Left lung (tissue), 10 donors: ENCODE measurements around the gene EXOC4. TPM values are rescaled to one million over a fixed set of nuclear protein-coding genes. Genes with fewer than 3 reads are reported as not detected.

Experiments used
- ATAC-seq: fragments of 200-7000 bp; cut with Tn5 transposase; one replicate; pipeline ENCODE4 v1.9.1; 2020; ENCODE audit warnings: moderate library complexity
- DNase-seq, 4 donors: peaks; one replicate each; pipeline ENCODE4 v3.0.0-alpha.2; 2013 to 2020
- H3K27ac ChIP-seq, 2 donors: fragments of 200-600 bp; sonication (generic) in 1 of 2; one replicate each; pipeline versions ENCODE4 v1.5.0 to v1.8.0; 2020 to 2021
- H3K27me3 ChIP-seq, 2 donors: fragments of 200-600 bp; sonication (generic) in 1 of 2; one replicate each; pipeline versions ENCODE4 v1.5.0 to v1.8.0; 2020 to 2021
- H3K36me3 ChIP-seq, 2 donors: fragments of 200-600 bp; sonication (generic) in 1 of 2; one replicate each; pipeline versions ENCODE4 v1.5.0 to v1.8.0; 2020 to 2021
- H3K4me1 ChIP-seq, 2 donors: fragments of 200-600 bp; one replicate each; pipeline ENCODE4 v1.8.0; 2021
- H3K4me3 ChIP-seq, 2 donors: fragments of 200-600 bp; sonication (generic) in 1 of 2; one replicate each; pipeline versions ENCODE4 v1.5.0 to v1.8.0; 2020 to 2021; ENCODE audit warnings: mild to moderate bottlenecking in 1 of 2
- H3K9me3 ChIP-seq, 2 donors: fragments of 200-600 bp; sonication (generic) in 1 of 2; one replicate each; pipeline versions ENCODE4 v1.5.0 to v1.8.0; 2020 to 2021
- intact Hi-C, 2 donors: fragments of 100-400 bp; cut with DNase I; formaldehyde crosslinking; loops; one replicate each; pipeline versions ENCODE4 v1.11.2 to v1.14.2; 2022
- polyA plus RNA-seq, 6 donors: library from polyadenylated mRNA; unstranded; fragments of 120-200 nt; gene quantifications; one replicate each; pipeline ENCODE4 v1.2.1, GENCODE V29; 2013; ENCODE audit not compliant: insufficient read length in 6 of 6
- total RNA-seq, 2 donors: library from RNA; stranded (reverse); fragmentation: NEBNext Ultra II Directional; extraction: Animal tissue kit (Norgen Biotek cat#: 25700); gene quantifications; one replicate each; pipeline ENCODE4 v1.2.1, GENCODE V29; 2021
- TF ChIP-seq, protein P1 (sequence below), 2 donors: fragments of 200-600 bp; sonication (generic) in 1 of 2; IDR thresholded peaks; one replicate each; pipeline versions ENCODE4 v1.5.0 to v1.8.0; 2021; ENCODE audit warnings: antibody characterized with exemption in 2 of 2
- donor health status: DM: no; HTN: yes; CAD: no.
- donor health status: DM: no; HTN: no; CAD: no.

Gene EXOC4
- total and polyA plus RNA-seq, 8 donors = 52.5 to 79.4 (median 65.9) TPM

DNA sequence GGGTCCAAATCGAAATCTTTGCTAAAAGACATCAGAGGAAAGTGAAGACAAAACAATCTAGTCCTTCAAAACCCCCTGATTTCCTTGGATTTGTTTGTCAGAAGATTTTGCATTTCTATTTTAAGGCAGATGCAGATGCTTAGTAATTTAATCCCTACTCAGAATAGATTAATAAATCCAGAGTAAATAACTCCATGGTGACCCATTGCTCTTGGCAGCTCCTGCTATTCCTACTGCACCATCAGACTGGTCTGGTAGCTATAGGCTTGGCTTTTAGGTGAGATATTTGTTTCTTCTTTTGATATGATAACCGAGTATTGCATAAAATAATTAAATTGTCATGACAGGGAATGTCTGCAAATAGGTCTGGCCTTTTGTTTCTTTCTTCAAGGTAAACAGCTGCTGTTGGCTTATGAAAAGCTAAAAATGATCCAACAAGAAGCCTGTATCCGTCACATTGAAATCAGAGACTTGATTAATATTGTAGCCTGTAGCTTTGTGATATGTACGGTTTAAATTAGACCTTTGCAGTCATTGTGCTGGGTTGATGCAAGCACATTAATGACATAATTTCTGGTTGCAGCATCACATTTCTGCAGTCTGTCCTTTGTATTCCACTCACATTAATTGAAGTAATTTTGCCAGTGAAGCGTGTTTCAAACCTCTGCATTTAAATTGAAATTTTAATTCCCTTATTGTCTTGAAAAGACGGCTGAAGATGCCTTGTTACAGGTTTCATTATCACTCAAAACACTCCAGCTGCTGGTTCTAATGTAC lies 40.7 kb downstream of the EXOC4 start:
- peaks cover 0 to 3% of the 10 kb centered on the region in 2 donors for H3K4me1 ChIP-seq
- peaks cover 0 to 22% of the 10 kb centered on the region in 2 donors for H3K36me3 ChIP-seq
- no peak for DNase-seq
- TF ChIP-seq, protein P1, sequence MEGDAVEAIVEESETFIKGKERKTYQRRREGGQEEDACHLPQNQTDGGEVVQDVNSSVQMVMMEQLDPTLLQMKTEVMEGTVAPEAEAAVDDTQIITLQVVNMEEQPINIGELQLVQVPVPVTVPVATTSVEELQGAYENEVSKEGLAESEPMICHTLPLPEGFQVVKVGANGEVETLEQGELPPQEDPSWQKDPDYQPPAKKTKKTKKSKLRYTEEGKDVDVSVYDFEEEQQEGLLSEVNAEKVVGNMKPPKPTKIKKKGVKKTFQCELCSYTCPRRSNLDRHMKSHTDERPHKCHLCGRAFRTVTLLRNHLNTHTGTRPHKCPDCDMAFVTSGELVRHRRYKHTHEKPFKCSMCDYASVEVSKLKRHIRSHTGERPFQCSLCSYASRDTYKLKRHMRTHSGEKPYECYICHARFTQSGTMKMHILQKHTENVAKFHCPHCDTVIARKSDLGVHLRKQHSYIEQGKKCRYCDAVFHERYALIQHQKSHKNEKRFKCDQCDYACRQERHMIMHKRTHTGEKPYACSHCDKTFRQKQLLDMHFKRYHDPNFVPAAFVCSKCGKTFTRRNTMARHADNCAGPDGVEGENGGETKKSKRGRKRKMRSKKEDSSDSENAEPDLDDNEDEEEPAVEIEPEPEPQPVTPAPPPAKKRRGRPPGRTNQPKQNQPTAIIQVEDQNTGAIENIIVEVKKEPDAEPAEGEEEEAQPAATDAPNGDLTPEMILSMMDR (IDR thresholded peaks at IDR 0.05) = no peak
- intact Hi-C loops = no loop called here
- no peaks in the 10 kb centered on the region for H3K9me3 ChIP-seq
- no peak overlapping the region for H3K27ac ChIP-seq
- ATAC-seq = no peak
- no peaks in the 10 kb centered on the region for H3K27me3 ChIP-seq
- H3K4me3 ChIP-seq = no peak overlapping the region

DNA sequence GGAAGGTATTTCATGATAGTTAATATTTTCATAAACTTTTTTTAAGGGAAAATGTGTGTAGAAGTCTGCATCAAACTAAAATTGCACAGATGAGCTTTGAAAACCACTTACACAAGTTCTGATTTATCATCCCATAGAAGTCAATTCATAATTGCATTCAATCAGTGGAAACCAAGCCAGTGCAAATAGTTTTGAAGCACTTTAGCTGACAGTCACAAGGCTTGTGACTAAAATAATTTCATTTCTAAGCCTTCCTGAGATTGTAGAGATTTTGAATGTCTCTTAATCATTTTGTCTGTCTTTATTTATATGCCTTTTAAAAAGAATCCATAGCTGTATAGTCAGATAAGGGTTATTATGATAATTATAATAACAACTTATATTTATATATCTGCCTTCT lies 41.4 kb downstream of the EXOC4 start:
- no peaks in the 10 kb centered on the region for H3K27me3 ChIP-seq
- H3K27ac ChIP-seq = no peak overlapping the region
- H3K4me1 ChIP-seq = peaks cover 0 to 3% of the 10 kb centered on the region in 2 donors
- no peak for ATAC-seq
- no peak for DNase-seq
- H3K4me3 ChIP-seq = no peak overlapping the region
- TF ChIP-seq, protein P1 (IDR thresholded peaks at IDR 0.05) = no peak
- intact Hi-C loops = no loop called here
- H3K9me3 ChIP-seq = no peaks in the 10 kb centered on the region
- peaks cover 0 to 16% of the 10 kb centered on the region in 2 donors for H3K36me3 ChIP-seq

DNA sequence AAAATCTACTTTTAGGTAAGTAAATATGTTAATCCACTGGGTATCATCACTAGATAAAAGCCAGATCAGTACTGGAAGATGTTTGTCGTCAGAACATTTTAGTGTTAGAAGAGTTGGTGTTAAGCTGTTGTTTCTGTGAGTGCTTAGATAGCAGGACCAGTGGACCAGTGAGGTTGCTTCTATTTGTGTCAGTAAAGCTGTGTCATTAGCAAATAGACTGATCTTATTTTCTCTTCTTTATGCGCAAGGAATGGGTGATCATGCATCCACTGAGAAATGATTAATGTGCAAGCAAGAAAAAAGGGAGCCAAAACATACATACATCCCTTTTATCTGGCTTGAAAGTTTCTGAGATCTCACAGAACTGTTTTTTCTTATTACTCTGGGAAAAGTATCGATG lies 42.6 kb downstream of the EXOC4 start:
- TF ChIP-seq, protein P1 (IDR thresholded peaks at IDR 0.05) = no peak
- Histone ChIP-seq H3K27ac (no peak overlapping the region), H3K36me3 (peaks cover 0 to 3% of the 10 kb centered on the region in 2 donors), H3K4me3 (no peak overlapping the region), H3K4me1 (peaks cover 0 to 6% of the 10 kb centered on the region in 2 donors), H3K27me3 (no peaks in the 10 kb centered on the region), H3K9me3 (no peaks in the 10 kb centered on the region)
- ATAC-seq (no peak), DNase-seq (no peak)
- intact Hi-C loops = no loop called here

DNA sequence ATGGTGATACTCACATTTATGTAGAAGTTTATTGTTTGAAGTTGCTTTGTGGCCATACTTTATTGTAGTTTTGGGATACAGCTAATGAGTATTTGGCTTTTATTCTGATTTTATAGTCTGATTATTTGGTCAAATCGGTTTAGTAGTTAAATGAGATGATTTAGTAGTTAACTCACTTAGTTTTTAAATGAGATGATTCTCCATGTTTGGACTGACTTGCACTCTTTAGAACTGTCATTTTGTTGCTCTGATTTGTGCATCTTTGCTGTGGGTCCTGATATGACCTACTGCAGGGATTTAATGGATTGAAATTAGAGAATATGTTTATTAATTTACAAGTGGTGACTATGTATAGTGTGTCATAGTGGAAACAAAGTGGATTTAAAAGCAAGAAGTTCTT lies 44.2 kb downstream of the EXOC4 start:
- no peak for ATAC-seq
- no peaks in the 10 kb centered on the region for H3K27me3 ChIP-seq
- no peaks in the 10 kb centered on the region for H3K36me3 ChIP-seq
- intact Hi-C loops = no loop called here
- H3K4me1 ChIP-seq = peaks cover 6% of the 10 kb centered on the region in 2 donors
- TF ChIP-seq, protein P1 (IDR thresholded peaks at IDR 0.05) = no peak
- H3K27ac ChIP-seq = no peak overlapping the region
- H3K9me3 ChIP-seq = no peaks in the 10 kb centered on the region
- H3K4me3 ChIP-seq = no peak overlapping the region
- no peak for DNase-seq

DNA sequence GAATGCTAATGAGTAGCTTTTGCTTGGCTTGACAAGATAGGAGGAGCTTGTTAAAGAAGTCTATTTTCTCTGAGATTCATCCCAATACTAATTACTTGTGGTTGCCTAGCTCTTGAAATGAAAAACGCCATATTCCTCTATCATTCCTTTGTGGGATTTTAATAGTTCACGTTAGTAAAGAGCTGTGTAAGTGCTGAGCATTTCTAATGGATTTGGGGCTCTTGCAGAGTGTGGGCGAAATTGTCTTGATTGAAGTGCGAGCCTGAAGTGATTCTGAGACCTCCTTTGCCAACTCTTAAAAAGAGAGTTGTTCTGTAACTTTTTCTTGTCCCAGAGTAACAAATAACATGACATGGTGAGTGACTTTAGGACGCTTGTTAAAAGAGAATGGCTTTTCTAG lies 45.2 kb downstream of the EXOC4 start:
- Histone ChIP-seq H3K27me3 (no peaks in the 10 kb centered on the region), H3K4me1 (peaks cover 6% of the 10 kb centered on the region in 2 donors), H3K36me3 (no peaks in the 10 kb centered on the region), H3K27ac (no peak overlapping the region), H3K9me3 (no peaks in the 10 kb centered on the region), H3K4me3 (no peak overlapping the region)
- ATAC-seq (no peak), DNase-seq (no peak)
- TF ChIP-seq, protein P1 (IDR thresholded peaks at IDR 0.05) = no peak
- intact Hi-C loops = no loop called here
